ENCODE measurements around the gene BDH1. TPM values are rescaled to one million over a fixed set of nuclear protein-coding genes. Genes with fewer than 3 reads are reported as not detected.
A peak's percentile ranks its signal among the peaks of the same experiment; 100 is the strongest.

Gene BDH1
- total and polyA plus RNA-seq, 2 of the 13 experiments (the other 11 are each of a cell fraction or from before 2014, with no cell fraction given), result 21.2 to 71.9 TPM

DNA sequence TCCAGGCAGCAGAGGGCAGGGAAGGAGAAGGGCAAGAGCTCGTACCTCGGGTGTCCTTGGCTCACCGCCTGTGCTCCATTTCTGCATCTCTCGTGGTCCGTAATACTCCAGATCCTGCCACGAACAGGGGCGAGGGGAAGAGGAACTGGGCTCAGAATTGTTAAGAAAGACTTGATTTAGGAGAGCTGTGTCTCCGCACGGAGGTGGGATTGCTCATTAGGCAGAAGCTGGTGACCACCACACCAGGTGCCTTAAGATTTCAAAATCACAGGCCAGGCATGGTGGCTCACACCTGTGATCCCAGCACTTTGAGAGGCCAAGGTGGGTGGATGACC is 37.2 kb upstream of the BDH1 start:
- ATAC-seq (no peak), FAIRE-seq (no peak)

More for the DNA sequence above, 37.2 kb upstream of the BDH1 start:
- Histone ChIP-seq H3K27me3 (ENCODE audit: control insufficient read depth in 1 of 2, insufficient read depth in 2 of 2, low read length in 2 of 2) (no peaks in the 10 kb centered on the region), H3K4me2 (ENCODE audit: low read depth, low read length) (no peak overlapping the region), H3K9me3 (ENCODE audit: low read length) (no peaks in the 10 kb centered on the region), H3K4me1 (ENCODE audit: insufficient read depth, low read length) (peaks cover 98% of the 10 kb centered on the region), H3K79me2 (ENCODE audit: insufficient read depth, low read length) (no peaks in the 10 kb centered on the region), H3K27ac (ENCODE audit: extremely low read length, insufficient read depth, low read length) (peak overlapping the region; percentile 97), H4K20me1 (ENCODE audit: insufficient read depth, low read length) (no peaks in the 10 kb centered on the region), H3K36me3 (replicated peaks in 1 of 2; ENCODE audit: control insufficient read depth in 1 of 2, insufficient read depth in 2 of 2, low read length in 2 of 2) (no peaks in the 10 kb centered on the region), H2AFZ (ENCODE audit: low read length) (no peak overlapping the region), H3K4me3 (replicated peaks in 1 of 3; ENCODE audit: insufficient read depth in 1 of 3, low read depth in 2 of 3, low read length in 3 of 3) (no peak overlapping the region), H3K9ac (ENCODE audit: insufficient read depth, low read depth, low read length) (peak overlapping the region; percentile 38; the same call in 1 of the 2 replicates)
- BruUV-seq (replicated peaks), result no TSS peak
- 88% methylated on average over 9 of the region's 9 CpGs for WGBS (ENCODE audit: low lambda C conversion rate)
- ChIA-PET POLR2A (interaction anchor here (6.6 kb wide), 1 partner anchor 21 kb away, joined by 90 read pairs; no protein-coding TSS in a partner anchor), CTCF (ENCODE audit: low intra/inter-chr PET ratio, low total read pairs) (no interaction called here)
- DNase-seq (ENCODE audit: low spot score), result no peak
- TF ChIP-seq ZNF264 (CRISPR knock-in tag; IDR thresholded peaks at IDR 0.05) (no peak), ZNF720 (CRISPR knock-in tag; IDR thresholded peaks at IDR 0.05) (no peak)
- TF ChIP-seq, protein P1, sequence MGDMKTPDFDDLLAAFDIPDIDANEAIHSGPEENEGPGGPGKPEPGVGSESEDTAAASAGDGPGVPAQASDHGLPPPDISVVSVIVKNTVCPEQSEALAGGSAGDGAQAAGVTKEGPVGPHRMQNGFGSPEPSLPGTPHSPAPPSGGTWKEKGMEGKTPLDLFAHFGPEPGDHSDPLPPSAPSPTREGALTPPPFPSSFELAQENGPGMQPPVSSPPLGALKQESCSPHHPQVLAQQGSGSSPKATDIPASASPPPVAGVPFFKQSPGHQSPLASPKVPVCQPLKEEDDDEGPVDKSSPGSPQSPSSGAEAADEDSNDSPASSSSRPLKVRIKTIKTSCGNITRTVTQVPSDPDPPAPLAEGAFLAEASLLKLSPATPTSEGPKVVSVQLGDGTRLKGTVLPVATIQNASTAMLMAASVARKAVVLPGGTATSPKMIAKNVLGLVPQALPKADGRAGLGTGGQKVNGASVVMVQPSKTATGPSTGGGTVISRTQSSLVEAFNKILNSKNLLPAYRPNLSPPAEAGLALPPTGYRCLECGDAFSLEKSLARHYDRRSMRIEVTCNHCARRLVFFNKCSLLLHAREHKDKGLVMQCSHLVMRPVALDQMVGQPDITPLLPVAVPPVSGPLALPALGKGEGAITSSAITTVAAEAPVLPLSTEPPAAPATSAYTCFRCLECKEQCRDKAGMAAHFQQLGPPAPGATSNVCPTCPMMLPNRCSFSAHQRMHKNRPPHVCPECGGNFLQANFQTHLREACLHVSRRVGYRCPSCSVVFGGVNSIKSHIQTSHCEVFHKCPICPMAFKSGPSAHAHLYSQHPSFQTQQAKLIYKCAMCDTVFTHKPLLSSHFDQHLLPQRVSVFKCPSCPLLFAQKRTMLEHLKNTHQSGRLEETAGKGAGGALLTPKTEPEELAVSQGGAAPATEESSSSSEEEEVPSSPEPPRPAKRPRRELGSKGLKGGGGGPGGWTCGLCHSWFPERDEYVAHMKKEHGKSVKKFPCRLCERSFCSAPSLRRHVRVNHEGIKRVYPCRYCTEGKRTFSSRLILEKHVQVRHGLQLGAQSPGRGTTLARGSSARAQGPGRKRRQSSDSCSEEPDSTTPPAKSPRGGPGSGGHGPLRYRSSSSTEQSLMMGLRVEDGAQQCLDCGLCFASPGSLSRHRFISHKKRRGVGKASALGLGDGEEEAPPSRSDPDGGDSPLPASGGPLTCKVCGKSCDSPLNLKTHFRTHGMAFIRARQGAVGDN (CRISPR knock-in tag; IDR thresholded peaks at IDR 0.05), result peak; percentile 48
- TF ChIP-seq, protein P2, sequence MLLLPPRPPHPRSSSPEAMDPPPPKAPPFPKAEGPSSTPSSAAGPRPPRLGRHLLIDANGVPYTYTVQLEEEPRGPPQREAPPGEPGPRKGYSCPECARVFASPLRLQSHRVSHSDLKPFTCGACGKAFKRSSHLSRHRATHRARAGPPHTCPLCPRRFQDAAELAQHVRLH (CRISPR knock-in tag; IDR thresholded peaks at IDR 0.05; ENCODE audit: borderline replicate concordance, low read depth), result 0 out of 2 replicates have a peak, but pooled peaks have one; percentile 2
- intact Hi-C loops (cut with micrococcal nuclease; ENCODE audit: unreplicated experiment) (loop anchor here (5.0 kb wide), 1 partner anchor 41 kb away; no protein-coding TSS in a partner anchor), in situ Hi-C loops (cut with HindIII; ENCODE audit: extremely low pct_ligation_motif_present, low pct_unique_long_range_greater_than_20kb) (no loop called here)
